ENCODE measurements around the gene ELP1. TPM values are rescaled to one million over a fixed set of nuclear protein-coding genes. Genes with fewer than 3 reads are reported as not detected.
"Not testable (repeated sequence)": the region's sequence is repeated elsewhere in the genome, so short reads cannot be mapped to it uniquely, and the experiment has no call there.

ELP1 gene
- total and polyA plus RNA-seq, 4 donors = 8.0 to 39.3 (median 16.4) TPM

GRCh38 chr9:108889649-108890067 lies 44.3 kb downstream of the ELP1 start:
- ATAC-seq (ENCODE audit: insufficient read depth, low FRiP score) (no peak), DNase-seq (peak in 2 of 3 donors; percentile 29 to 62)
- TF ChIP-seq CTCF (IDR thresholded peaks at IDR 0.05; ENCODE audit: control extremely low read depth, extremely low read depth) = no peak
- Histone ChIP-seq H3K27me3 (ENCODE audit: control insufficient read depth in 3 of 3, insufficient read depth in 3 of 3, low read length in 2 of 3) (no peaks in the 10 kb centered on the region), H3K9ac (ENCODE audit: insufficient read depth in 1 of 2, low read length in 2 of 2) (no peak overlapping the region), H3K9me3 (ENCODE audit: control insufficient read depth in 4 of 4, insufficient read depth in 3 of 4, low read length in 3 of 4) (no peaks in the 10 kb centered on the region), H3K36me3 (ENCODE audit: control insufficient read depth in 4 of 4, insufficient read depth in 4 of 4, low read length in 4 of 4) (peaks cover 23 to 48% (median 32%) of the 10 kb centered on the region in 4 donors), H3K4me1 (ENCODE audit: control insufficient read depth in 5 of 5, insufficient read depth in 5 of 5, low read length in 5 of 5) (peaks cover 0 to 3% (median 3%) of the 10 kb centered on the region in 5 donors), H3K27ac (ENCODE audit: low read depth in 1 of 2, low read length in 1 of 2) (no peak overlapping the region), H3K4me3 (no peak overlapping the region)
- WGBS, 2 donors = 90 to 95% methylated on average over 4 of the region's 4 CpGs

- ATAC-seq (ENCODE audit: insufficient read depth, low FRiP score); DNase-seq; H3K27ac ChIP-seq (ENCODE audit: low read depth in 1 of 2, low read length in 1 of 2); H3K9me3 ChIP-seq (ENCODE audit: control insufficient read depth in 4 of 4, insufficient read depth in 3 of 4, low read length in 3 of 4); H3K27me3 ChIP-seq (ENCODE audit: control insufficient read depth in 3 of 3, insufficient read depth in 3 of 3, low read length in 2 of 3); H3K9ac ChIP-seq (ENCODE audit: insufficient read depth in 1 of 2, low read length in 2 of 2); H3K4me1 ChIP-seq (ENCODE audit: control insufficient read depth in 5 of 5, insufficient read depth in 5 of 5, low read length in 5 of 5); H3K4me3 ChIP-seq: not testable (repeated sequence)
- 90 to 96% methylated on average over 3 of the region's 3 CpGs for WGBS, 2 donors
- H3K36me3 ChIP-seq (ENCODE audit: control insufficient read depth in 4 of 4, insufficient read depth in 4 of 4, low read length in 4 of 4) = peaks cover 15 to 48% (median 20%) of the 10 kb centered on the region in 4 donors
These were observed 47.2 kb downstream of the ELP1 start for GRCh38 chr9:108886594-108887271.

GRCh38 chr9:108885643-108886348 lies 48.1 kb downstream of the ELP1 start:
- WGBS, 2 donors = 67 to 100% methylated on average over 1 of the region's 1 CpG
- Histone ChIP-seq H3K27me3 (ENCODE audit: control insufficient read depth in 3 of 3, insufficient read depth in 3 of 3, low read length in 2 of 3) (no peaks in the 10 kb centered on the region), H3K9ac (ENCODE audit: insufficient read depth in 1 of 2, low read length in 2 of 2) (no peak overlapping the region), H3K4me3 (no peak overlapping the region), H3K9me3 (ENCODE audit: control insufficient read depth in 4 of 4, insufficient read depth in 3 of 4, low read length in 3 of 4) (no peaks in the 10 kb centered on the region), H3K27ac (ENCODE audit: low read depth in 1 of 2, low read length in 1 of 2) (peak overlapping the region in 1 of 2 donors; percentile 26), H3K4me1 (ENCODE audit: control insufficient read depth in 5 of 5, insufficient read depth in 5 of 5, low read length in 5 of 5) (peaks cover 0 to 3% (median 3%) of the 10 kb centered on the region in 5 donors), H3K36me3 (ENCODE audit: control insufficient read depth in 4 of 4, insufficient read depth in 4 of 4, low read length in 4 of 4) (peaks cover 11 to 43% (median 16%) of the 10 kb centered on the region in 4 donors)
- DNase-seq (peak; percentile 22 to 57 (median 41)), ATAC-seq (ENCODE audit: insufficient read depth, low FRiP score) (peak; percentile 34)
- TF ChIP-seq CTCF (IDR thresholded peaks at IDR 0.05; ENCODE audit: control extremely low read depth, extremely low read depth) = no peak

- Histone ChIP-seq H3K27ac (ENCODE audit: low read depth in 1 of 2, low read length in 1 of 2) (no peak overlapping the region), H3K9ac (ENCODE audit: insufficient read depth in 1 of 2, low read length in 2 of 2) (no peak overlapping the region), H3K4me3 (no peak overlapping the region), H3K36me3 (ENCODE audit: control insufficient read depth in 4 of 4, insufficient read depth in 4 of 4, low read length in 4 of 4) (peaks cover 12 to 44% (median 19%) of the 10 kb centered on the region in 4 donors), H3K27me3 (ENCODE audit: control insufficient read depth in 3 of 3, insufficient read depth in 3 of 3, low read length in 2 of 3) (no peaks in the 10 kb centered on the region), H3K9me3 (ENCODE audit: control insufficient read depth in 4 of 4, insufficient read depth in 3 of 4, low read length in 3 of 4) (no peaks in the 10 kb centered on the region), H3K4me1 (ENCODE audit: control insufficient read depth in 5 of 5, insufficient read depth in 5 of 5, low read length in 5 of 5) (peaks cover 0 to 3% (median 3%) of the 10 kb centered on the region in 5 donors)
- 78 to 87% methylated on average over 3 of the region's 3 CpGs for WGBS, 2 donors
- TF ChIP-seq CTCF (IDR thresholded peaks at IDR 0.05; ENCODE audit: control extremely low read depth, extremely low read depth) = no peak
- ATAC-seq (ENCODE audit: insufficient read depth, low FRiP score) = no peak
- DNase-seq = no peak
These were observed 49.2 kb downstream of the ELP1 start for GRCh38 chr9:108884701-108885100.

All from lung (tissue), 12 donors.